Right ventricle myocardium inferior (tissue), 1 donor: ENCODE results near the gene GUCY1A1. TPM values are rescaled to one million over a fixed set of nuclear protein-coding genes. Genes with fewer than 3 reads are reported as not detected.

Experiments used
- total RNA-seq: library from RNA; stranded (reverse); fragmentation: NEBNext Ultra II Directional; extraction: Animal tissue kit (Norgen Biotek cat#: 25700); gene quantifications from one replicate; pipeline ENCODE4 v1.2.1, GENCODE V29; 2021
- donor health status: DM: no; HTN: yes; CAD: no; lungs with severe emphysema.

The GUCY1A1 gene
- total RNA-seq, 1 donor from 2014 or later = 88.4 TPM

Other genes with a start within 250 kb of the GUCY1A1 start
- gene GUCY1B1, start 92.2 kb downstream of the GUCY1A1 start, total RNA-seq = 32.6 TPM
- not detected for gene ASIC5, start 199.4 kb downstream of the GUCY1A1 start, total RNA-seq
- not detected for gene TDO2, start 236.8 kb downstream of the GUCY1A1 start, total RNA-seq